Gastrocnemius medialis (tissue), 4 donors: Measurements from ENCODE around the gene KDM4B.

ENCODE experiments used
- CTCF ChIP-seq, 5 experiments: fragments of 450-650 bp in 3 of 5; fragments of 200-600 bp in 2 of 5; sonication (generic) in 2 of 5; IDR thresholded peaks in 4 of 5; conservative IDR thresholded peaks in 1 of 5; 1 replicate in 4 of 5; 2 replicates in 1 of 5; pipeline ENCODE4 v1.5.1; 2016 to 2019; ENCODE audit warnings: antibody characterized with exemption in 5 of 5, mild to moderate bottlenecking in 3 of 5, moderate library complexity in 3 of 5
- POLR2A ChIP-seq, 2 donors: fragments of 450-650 bp; IDR thresholded peaks; one replicate each; pipeline ENCODE4 v1.6.1; 2017; ENCODE audit warnings: antibody characterized with exemption in 2 of 2, mild to moderate bottlenecking in 2 of 2, moderate library complexity in 2 of 2

GRCh38 chr19:4935444-4935843 is 33.5 kb upstream of the KDM4B start:
- TF ChIP-seq CTCF (IDR thresholded peaks at IDR 0.05 in 4 of 5, conservative IDR thresholded peaks at IDR 0.05 in 1 of 5) (no peak), POLR2A (IDR thresholded peaks at IDR 0.05) (no peak)
